ENCODE data around the gene CAMKMT. TPM values are rescaled to one million over a fixed set of nuclear protein-coding genes. Genes with fewer than 3 reads are reported as not detected.
"Not testable (repeated sequence)": the region's sequence is repeated elsewhere in the genome, so short reads cannot be mapped to it uniquely, and the experiment has no call there.

Gene CAMKMT
- total RNA-seq, 2 experiments from 2014 or later = 12.8 to 19.6 TPM

- Mint-ChIP-seq H3K9me3 (no peaks in the 10 kb centered on the region), H3K27me3 (ENCODE audit: low read depth) (no peaks in the 10 kb centered on the region), H3K4me3 (no peak overlapping the region), H3K4me1 (ENCODE audit: low read depth) (peaks cover 33% of the 10 kb centered on the region), H3K36me3 (ENCODE audit: low read depth) (peaks cover 2% of the 10 kb centered on the region), H3K27ac (no peak overlapping the region)
- CTCF ChIA-PET = interaction anchor here (1.2 kb wide), 1 partner anchor 102 kb away, joined by 4 read pairs; no protein-coding TSS in a partner anchor
- intact Hi-C loops (cut with micrococcal nuclease) = no loop called here
- no peak for DNase-seq
These were observed 220.7 kb downstream of the CAMKMT start for GRCh38 chr2:44582363-44583008.

- DNase-seq; H3K27me3 Mint-ChIP-seq (ENCODE audit: low read depth); H3K9me3 Mint-ChIP-seq; H3K27ac Mint-ChIP-seq; H3K4me1 Mint-ChIP-seq (ENCODE audit: low read depth); H3K4me3 Mint-ChIP-seq; CTCF ChIA-PET; intact Hi-C loops (cut with micrococcal nuclease): not testable (repeated sequence)
- H3K36me3 Mint-ChIP-seq (ENCODE audit: low read depth) = peaks cover 10% of the 10 kb centered on the region
These were observed 233.9 kb downstream of the CAMKMT start for GRCh38 chr2:44595615-44596014.

GRCh38 chr2:44596537-44597320 lies 235.0 kb downstream of the CAMKMT start:
- Mint-ChIP-seq H3K36me3 (ENCODE audit: low read depth) (peaks cover 10% of the 10 kb centered on the region), H3K27ac (no peak overlapping the region), H3K4me1 (ENCODE audit: low read depth) (no peaks in the 10 kb centered on the region), H3K9me3 (no peaks in the 10 kb centered on the region), H3K27me3 (ENCODE audit: low read depth) (no peaks in the 10 kb centered on the region), H3K4me3 (no peak overlapping the region)
- intact Hi-C loops (cut with micrococcal nuclease) = no loop called here
- DNase-seq = no peak
- CTCF ChIA-PET = interaction anchor here (0.7 kb wide), 1 partner anchor 510 kb away, joined by 3 read pairs; no protein-coding TSS in a partner anchor

- H3K36me3 Mint-ChIP-seq (ENCODE audit: low read depth) = peaks cover 8% of the 10 kb centered on the region
- H3K9me3 Mint-ChIP-seq = no peaks in the 10 kb centered on the region
- DNase-seq = no peak
- no peak overlapping the region for H3K4me3 Mint-ChIP-seq
- H3K27ac Mint-ChIP-seq = no peak overlapping the region
- intact Hi-C loops (cut with micrococcal nuclease) = no loop called here
- H3K4me1 Mint-ChIP-seq (ENCODE audit: low read depth) = no peaks in the 10 kb centered on the region
- CTCF ChIA-PET = interaction anchor here (0.6 kb wide), 1 partner anchor 324 kb away, joined by 3 read pairs; no protein-coding TSS in a partner anchor
- H3K27me3 Mint-ChIP-seq (ENCODE audit: low read depth) = no peaks in the 10 kb centered on the region
These were observed 236.8 kb downstream of the CAMKMT start for GRCh38 chr2:44598330-44599119.

- DNase-seq = no peak
- H3K36me3 Mint-ChIP-seq (ENCODE audit: low read depth) = peaks cover 5% of the 10 kb centered on the region
- H3K27me3 Mint-ChIP-seq (ENCODE audit: low read depth) = no peaks in the 10 kb centered on the region
- H3K4me3 Mint-ChIP-seq = no peak overlapping the region
- CTCF ChIA-PET = no interaction called here
- intact Hi-C loops (cut with micrococcal nuclease) = no loop called here
- H3K9me3 Mint-ChIP-seq = no peaks in the 10 kb centered on the region
- H3K27ac Mint-ChIP-seq = no peak overlapping the region
- H3K4me1 Mint-ChIP-seq (ENCODE audit: low read depth) = no peaks in the 10 kb centered on the region
These were observed 237.4 kb downstream of the CAMKMT start for GRCh38 chr2:44599130-44599529.

- Mint-ChIP-seq H3K4me1 (ENCODE audit: low read depth) (no peaks in the 10 kb centered on the region), H3K4me3 (no peak overlapping the region), H3K9me3 (no peaks in the 10 kb centered on the region), H3K36me3 (ENCODE audit: low read depth) (peaks cover 2% of the 10 kb centered on the region), H3K27me3 (ENCODE audit: low read depth) (no peaks in the 10 kb centered on the region), H3K27ac (no peak overlapping the region)
- intact Hi-C loops (cut with micrococcal nuclease) = no loop called here
- CTCF ChIA-PET = interaction anchor here (0.6 to 0.7 kb wide), 2 partner anchors 26 to 57 kb away, joined by 4 to 5 read pairs; no protein-coding TSS in a partner anchor
- no peak for DNase-seq
These were observed 240.7 kb downstream of the CAMKMT start for GRCh38 chr2:44602446-44602845.

- H3K27ac Mint-ChIP-seq = no peak overlapping the region
- no peak for DNase-seq
These were observed 243.8 kb downstream of the CAMKMT start for GRCh38 chr2:44605511-44605910.

GRCh38 chr2:44612276-44612675 lies 250.5 kb downstream of the CAMKMT start:
- CTCF ChIA-PET = no interaction called here
- no peaks in the 10 kb centered on the region for H3K36me3 Mint-ChIP-seq (ENCODE audit: low read depth)
- peaks cover 7% of the 10 kb centered on the region for H3K4me1 Mint-ChIP-seq (ENCODE audit: low read depth)
- no peak overlapping the region for H3K4me3 Mint-ChIP-seq
- peaks cover 3% of the 10 kb centered on the region for H3K9me3 Mint-ChIP-seq
- H3K27me3 Mint-ChIP-seq (ENCODE audit: low read depth) = no peaks in the 10 kb centered on the region
- DNase-seq = no peak
- intact Hi-C loops (cut with micrococcal nuclease) = no loop called here
- no peak overlapping the region for H3K27ac Mint-ChIP-seq

More at GRCh38 chr2:44605511-44605910, 243.8 kb downstream of the CAMKMT start:
- intact Hi-C loops (cut with micrococcal nuclease) = no loop called here
- Mint-ChIP-seq H3K27me3 (ENCODE audit: low read depth) (no peaks in the 10 kb centered on the region), H3K9me3 (no peaks in the 10 kb centered on the region), H3K4me1 (ENCODE audit: low read depth) (no peaks in the 10 kb centered on the region), H3K4me3 (no peak overlapping the region), H3K36me3 (ENCODE audit: low read depth) (no peaks in the 10 kb centered on the region)
- CTCF ChIA-PET = interaction anchor here (1.3 kb wide), 1 partner anchor 45 kb away, joined by 3 read pairs; no protein-coding TSS in a partner anchor

- CTCF ChIA-PET = no interaction called here
- Mint-ChIP-seq H3K36me3 (ENCODE audit: low read depth) (no peaks in the 10 kb centered on the region), H3K4me3 (no peak overlapping the region), H3K27ac (no peak overlapping the region), H3K9me3 (peaks cover 3% of the 10 kb centered on the region), H3K4me1 (ENCODE audit: low read depth) (peaks cover 7% of the 10 kb centered on the region), H3K27me3 (ENCODE audit: low read depth) (no peaks in the 10 kb centered on the region)
- DNase-seq = no peak
- intact Hi-C loops (cut with micrococcal nuclease) = loop anchor here (5.0 kb wide), 1 partner anchor 327 kb away; the partner anchor contains the start of gene SIX3
These were observed 253.2 kb downstream of the CAMKMT start for GRCh38 chr2:44614940-44615339.

- Mint-ChIP-seq H3K36me3 (ENCODE audit: low read depth) (no peaks in the 10 kb centered on the region), H3K4me3 (no peak overlapping the region), H3K9me3 (peaks cover 1% of the 10 kb centered on the region), H3K27ac (no peak overlapping the region), H3K4me1 (ENCODE audit: low read depth) (peaks cover 7% of the 10 kb centered on the region), H3K27me3 (ENCODE audit: low read depth) (no peaks in the 10 kb centered on the region)
- CTCF ChIA-PET = interaction anchor here (0.6 to 1.2 kb wide), 7 partner anchors 16 to 137 kb away, joined by 3 to 6 read pairs (median 4); no protein-coding TSS in a partner anchor
- intact Hi-C loops (cut with micrococcal nuclease) = loop anchor here (1.0 to 5.0 kb wide), 9 partner anchors 38 to 952 kb away; partner anchors contain the start of genes CAMKMT, PPM1B, PREPL and SIX3
- DNase-seq = no peak
These were observed 254.3 kb downstream of the CAMKMT start for GRCh38 chr2:44615950-44616518.

- no peak overlapping the region for H3K27ac Mint-ChIP-seq
- peak; percentile 22 for DNase-seq
- CTCF ChIA-PET = interaction anchor here (0.7 to 1.2 kb wide), 6 partner anchors 36 to 137 kb away, joined by 3 to 6 read pairs (median 4); no protein-coding TSS in a partner anchor
- peaks cover 7% of the 10 kb centered on the region for H3K4me1 Mint-ChIP-seq (ENCODE audit: low read depth)
- peaks cover 3% of the 10 kb centered on the region for H3K36me3 Mint-ChIP-seq (ENCODE audit: low read depth)
- no peaks in the 10 kb centered on the region for H3K27me3 Mint-ChIP-seq (ENCODE audit: low read depth)
- intact Hi-C loops (cut with micrococcal nuclease) = loop anchor here (1.0 to 5.0 kb wide), 9 partner anchors 38 to 952 kb away; partner anchors contain the start of genes CAMKMT, PPM1B, PREPL and SIX3
- no peaks in the 10 kb centered on the region for H3K9me3 Mint-ChIP-seq
- H3K4me3 Mint-ChIP-seq = no peak overlapping the region
These were observed 255.0 kb downstream of the CAMKMT start for GRCh38 chr2:44616667-44617155.

All from activated naive CD4-positive, alpha-beta T cell treated with anti-CD3 and anti-CD28 coated beads for 36 hours (primary cell).